PC-3 (cell line): ENCODE data around the gene GFPT2. TPM values are rescaled to one million over a fixed set of nuclear protein-coding genes. Genes with fewer than 3 reads are reported as not detected.

Source experiments
- ATAC-seq: fragments of 200-7000 bp; cut with Tn5 transposase; 2 replicates; pipeline ENCODE4 v1.9.1; 2020; ENCODE audit warnings: mild to moderate bottlenecking, moderate library complexity
- BruUV-seq: library from RNA; stranded (reverse); fragments of 400-500 nt; replicated peaks from 2 replicates; lab custom pipeline; 2021; lab: Mats Ljungman, UMichigan
- CTCF ChIA-PET: fragments of 300-600 bp; sonication (Branson Sonifier 250); formaldehyde crosslinking; loops from one replicate; lab custom pipeline; 2022; ENCODE audit warnings: antibody characterized with exemption; lab: Charles Lee
- POLR2A ChIA-PET: fragments of 300-600 bp; sonication (Branson Sonifier 250); formaldehyde crosslinking; loops from one replicate; lab custom pipeline; 2022; ENCODE audit warnings: antibody characterized with exemption; ENCODE audit not compliant: unreplicated experiment; lab: Charles Lee
- DNase-seq: peaks from one replicate; pipeline ENCODE4 v3.0.0-alpha.2; 2015
- H2AFZ ChIP-seq: fragments of 300-600 bp; sonication (generic); 2 replicates; pipeline ENCODE4 v1.6.0; 2016; ENCODE audit warnings: antibody characterized with exemption, low read length
- H3F3A ChIP-seq: fragments of 300-600 bp; sonication (generic); one replicate; pipeline ENCODE4 v1.6.0; 2017; ENCODE audit warnings: antibody characterized with exemption, low read length, control low read depth, mild to moderate bottlenecking; ENCODE audit not compliant: unreplicated experiment
- H3K27ac ChIP-seq: fragments of 300-600 bp; sonication (generic); 2 replicates; pipeline ENCODE4 v1.5.1; 2016; ENCODE audit warnings: mild to moderate bottlenecking, low read length
- H3K27me3 ChIP-seq: fragments of 300-600 bp; sonication (generic); 2 replicates; pipeline ENCODE4 v1.6.1; 2016; ENCODE audit warnings: low read length, mixed read lengths
- H3K36me3 ChIP-seq: fragments of 300-600 bp; sonication (generic); 2 replicates; pipeline ENCODE4 v1.6.1; 2016; ENCODE audit warnings: low read depth, mixed run types, low read length, mixed read lengths
- H3K4me1 ChIP-seq: fragments of 300-600 bp; sonication (generic); 2 replicates; pipeline ENCODE4 v1.5.1; 2016; ENCODE audit warnings: low read length; ENCODE audit not compliant: insufficient read depth
- H3K4me2 ChIP-seq: fragments of 300-600 bp; sonication (generic); 2 replicates; pipeline ENCODE4 v1.6.0; 2016; ENCODE audit warnings: low read length
- H3K4me3 ChIP-seq: fragments of 300-600 bp; sonication (generic); 2 replicates; pipeline ENCODE4 v1.5.1; 2016; ENCODE audit warnings: mild to moderate bottlenecking, low read length, mixed read lengths
- H3K79me2 ChIP-seq: fragments of 300-600 bp; sonication (generic); 2 replicates; pipeline ENCODE4 v1.6.1; 2017; ENCODE audit warnings: low read length, mixed read lengths
- H3K9ac ChIP-seq: fragments of 300-600 bp; sonication (generic); 2 replicates; pipeline ENCODE4 v1.6.0; 2016; ENCODE audit warnings: mild to moderate bottlenecking, low read length
- H3K9me2 ChIP-seq: fragments of 300-600 bp; sonication (generic); replicated peaks from 2 replicates; pipeline ENCODE4 v1.6.1; 2016; ENCODE audit warnings: mixed run types, low read length, mixed read lengths
- H3K9me3 ChIP-seq: fragments of 300-600 bp; sonication (generic); 2 replicates; pipeline ENCODE4 v1.6.1; 2016; ENCODE audit warnings: low read length, mixed read lengths
- H4K20me1 ChIP-seq: fragments of 300-600 bp; sonication (generic); 2 replicates; pipeline ENCODE4 v1.6.1; 2016; ENCODE audit warnings: low read length, mixed read lengths
- CTCF ChIP-seq: fragments of 300-600 bp; sonication (generic); conservative IDR thresholded peaks from 2 replicates; pipeline ENCODE4 v1.5.1; 2017; ENCODE audit warnings: antibody characterized with exemption, low read depth, mild to moderate bottlenecking, low read length
- EZH2 ChIP-seq: fragments of 300-600 bp; sonication (generic); IDR thresholded peaks from one replicate; pipeline ENCODE4 v1.6.1; 2017; ENCODE audit warnings: antibody characterized with exemption, mild to moderate bottlenecking, low read length; ENCODE audit not compliant: unreplicated experiment
- EZH2phosphoT487 ChIP-seq: fragments of 300-600 bp; sonication (generic); IDR thresholded peaks from 2 replicates; pipeline ENCODE4 v1.6.1; 2018; ENCODE audit warnings: mild to moderate bottlenecking, antibody characterized with exemption, low read length, borderline replicate concordance
- intact Hi-C: fragments of 100-400 bp; cut with micrococcal nuclease; formaldehyde crosslinking; loops from 2 replicates; pipeline ENCODE4 v1.9.0; 2023
- total RNA-seq: library from RNA; depleted of rRNA; stranded (reverse); fragments of >200 nt; gene quantifications from 2 replicates; pipeline ENCODE4 v1.2.3, GENCODE V29; 2014; rRNA removed

Gene GFPT2
- total RNA-seq, 1 experiment from 2014 or later = 2.2 TPM

GRCh38 chr5:180251141-180251540 lies 102.0 kb downstream of the GFPT2 start:
- intact Hi-C loops = no loop called here
- no TSS peak for BruUV-seq
- ChIA-PET POLR2A (no interaction called here), CTCF (no interaction called here)
- ATAC-seq (no peak), DNase-seq (no peak)
- no peaks in the 10 kb centered on the region for H3F3A ChIP-seq
- peaks cover 64% of the 10 kb centered on the region for H3K36me3 ChIP-seq
- no peaks in the 10 kb centered on the region for H3K79me2 ChIP-seq
- H3K4me3 ChIP-seq = no peak overlapping the region
- no peak overlapping the region for H3K27ac ChIP-seq
- H3K4me1 ChIP-seq = no peaks in the 10 kb centered on the region
- no peaks in the 10 kb centered on the region for H4K20me1 ChIP-seq
- H2AFZ ChIP-seq = no peak overlapping the region
- no peak overlapping the region for H3K9ac ChIP-seq
- H3K9me3 ChIP-seq = peaks cover 18% of the 10 kb centered on the region
- H3K4me2 ChIP-seq = no peak overlapping the region
- no peaks in the 10 kb centered on the region for H3K9me2 ChIP-seq
- TF ChIP-seq CTCF (no peak), EZH2phosphoT487 (no peak), EZH2 (no peak)
- no peaks in the 10 kb centered on the region for H3K27me3 ChIP-seq

Other genes starting within 250 kb of the GFPT2 start
- 0.29 TPM in 1 of 2 replicates, not detected in the other for gene RASGEF1C, start 144.1 kb downstream of the GFPT2 start, total RNA-seq
- gene MAPK9, start 61.3 kb downstream of the GFPT2 start, total RNA-seq = 26.5 and 35.9 TPM in 2 replicates
- 10.6 and 12.6 TPM in 2 replicates for gene CNOT6, start 141.0 kb upstream of the GFPT2 start, total RNA-seq
- gene SCGB3A1, start 238.2 kb upstream of the GFPT2 start, total RNA-seq = not detected in 2 replicates